Activated T-cell treated with anti-CD3 and anti-CD28 coated beads, Interleukin-2, amount 50 U/mL, for 72 hours (primary cell): Measurements from ENCODE around the gene METTL9. TPM values are rescaled to one million over a fixed set of nuclear protein-coding genes. Genes with fewer than 3 reads are reported as not detected.
A peak's percentile ranks its signal among the peaks of the same experiment; 100 is the strongest.
"Not testable (repeated sequence)": the region's sequence is repeated elsewhere in the genome, so short reads cannot be mapped to it uniquely, and the experiment has no call there.

ENCODE experiments used
- ATAC-seq, 2 donors: fragments of 150-1000 bp; cut with Tn5 transposase; replicated peaks in 1 of 2; 2 replicates each; pipeline ENCODE4 v1.10.0; 2021; ENCODE audit warnings: moderate library complexity in 2 of 2, mild to moderate bottlenecking in 1 of 2
- DNase-seq, 2 donors: peaks; one replicate each; pipeline ENCODE4 v3.0.0; 2021 to 2022; ENCODE audit warnings: mixed read lengths in 1 of 2
- H3K27ac Mint-ChIP-seq: one replicate; pipeline ENCODE4 v1.8.0; 2022; ENCODE audit warnings: mild to moderate bottlenecking, moderate library complexity, mixed read lengths
- H3K27me3 Mint-ChIP-seq: one replicate; pipeline ENCODE4 v1.8.0; 2022; ENCODE audit warnings: low read depth, mixed read lengths
- H3K36me3 Mint-ChIP-seq, 2 donors: one replicate each; pipeline ENCODE4 v1.8.0; 2022; ENCODE audit warnings: mixed read lengths in 2 of 2, mild to moderate bottlenecking in 1 of 2; ENCODE audit not compliant: insufficient read depth in 2 of 2
- H3K4me1 Mint-ChIP-seq: one replicate; pipeline ENCODE4 v1.8.0; 2022; ENCODE audit warnings: low read depth, mixed read lengths
- H3K4me3 Mint-ChIP-seq, 2 donors: one replicate each; pipeline ENCODE4 v1.8.0; 2022; ENCODE audit warnings: mild to moderate bottlenecking in 2 of 2, mixed read lengths in 2 of 2, moderate library complexity in 2 of 2
- H3K9me3 Mint-ChIP-seq, 2 donors: one replicate each; pipeline ENCODE4 v1.8.0; 2022; ENCODE audit warnings: mixed read lengths in 2 of 2
- total RNA-seq, 2 donors: library from RNA; stranded (reverse); gene quantifications; one replicate each; pipeline ENCODE4 v1.2.3, GENCODE V29; 2022

Gene METTL9
- total RNA-seq, 2 donors from 2014 or later = 112 to 125 TPM

DNA sequence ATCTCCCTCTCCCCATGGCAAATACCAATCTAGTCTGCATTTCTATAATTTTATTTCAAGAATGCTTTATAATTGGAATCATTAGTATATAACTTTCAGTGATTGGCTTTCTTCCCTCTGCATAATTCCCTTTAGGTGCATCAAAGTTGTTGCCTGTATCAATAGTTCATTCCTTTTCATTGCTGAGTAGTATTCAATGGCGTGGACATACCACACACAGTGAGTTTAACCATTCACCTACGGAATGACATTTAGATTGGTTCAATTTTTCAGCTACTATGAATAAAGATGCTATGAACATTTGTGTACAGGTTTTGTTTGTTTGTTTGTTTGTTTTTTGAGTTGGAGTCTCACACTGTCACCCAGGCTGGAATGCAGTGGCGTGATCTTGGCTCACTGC lies 74.1 kb downstream of the METTL9 start:
- no peak overlapping the region for H3K4me3 Mint-ChIP-seq
- H3K9me3 Mint-ChIP-seq = peaks cover 0 to 4% of the 10 kb centered on the region in 2 donors
- H3K27ac Mint-ChIP-seq = no peak overlapping the region

DNA sequence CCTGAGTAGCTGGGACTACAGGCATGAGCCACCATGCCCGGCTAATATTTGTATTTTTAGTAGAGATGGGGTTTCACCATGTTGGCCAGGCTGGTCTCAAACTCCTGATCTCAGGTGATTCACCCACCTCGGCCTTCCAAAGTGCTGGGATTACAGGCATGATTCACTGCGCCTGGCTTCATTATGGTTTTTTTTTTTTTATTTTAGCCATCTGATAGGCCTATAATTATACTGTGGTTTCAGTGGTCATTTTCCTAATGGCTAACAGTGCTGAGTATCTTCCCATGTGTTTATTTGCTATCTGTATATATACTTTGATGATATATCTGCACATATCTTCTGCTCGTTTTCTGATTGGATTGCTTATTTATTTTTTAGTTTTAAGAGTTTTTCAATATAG lies 75.1 kb downstream of the METTL9 start:
- not testable (repeated sequence) for DNase-seq, H3K4me1 Mint-ChIP-seq, H3K36me3 Mint-ChIP-seq, H3K27ac Mint-ChIP-seq, H3K9me3 Mint-ChIP-seq, ATAC-seq, H3K4me3 Mint-ChIP-seq
- H3K27me3 Mint-ChIP-seq = peaks cover 18% of the 10 kb centered on the region

More for the DNA sequence above, 74.1 kb downstream of the METTL9 start:
- ATAC-seq = no peak
- H3K36me3 Mint-ChIP-seq = peaks cover 0 to 1% of the 10 kb centered on the region in 2 donors
- DNase-seq = no peak
- no peaks in the 10 kb centered on the region for H3K4me1 Mint-ChIP-seq
- H3K27me3 Mint-ChIP-seq = peaks cover 26% of the 10 kb centered on the region

DNA sequence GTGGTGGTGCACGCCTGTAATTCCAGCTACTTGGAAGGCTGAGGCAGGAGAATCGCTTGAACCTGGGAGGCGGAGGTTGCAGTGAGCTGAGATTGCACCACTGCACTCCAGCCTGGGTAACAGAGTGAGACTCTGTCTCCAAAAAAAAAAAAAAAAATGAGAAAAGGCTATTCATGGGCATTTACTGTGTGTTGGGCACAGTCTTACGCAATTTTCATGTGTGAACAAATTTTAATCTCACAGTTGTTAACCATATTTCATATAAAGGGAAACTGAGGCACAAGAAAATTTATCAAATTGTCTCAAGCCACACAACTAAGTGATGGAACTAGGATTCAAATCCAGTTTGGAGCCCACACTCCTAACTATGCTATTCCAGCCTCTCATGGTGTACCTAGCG lies 81.3 kb downstream of the METTL9 start:
- H3K4me1 Mint-ChIP-seq, H3K27ac Mint-ChIP-seq, H3K9me3 Mint-ChIP-seq: not testable (repeated sequence)

DNA sequence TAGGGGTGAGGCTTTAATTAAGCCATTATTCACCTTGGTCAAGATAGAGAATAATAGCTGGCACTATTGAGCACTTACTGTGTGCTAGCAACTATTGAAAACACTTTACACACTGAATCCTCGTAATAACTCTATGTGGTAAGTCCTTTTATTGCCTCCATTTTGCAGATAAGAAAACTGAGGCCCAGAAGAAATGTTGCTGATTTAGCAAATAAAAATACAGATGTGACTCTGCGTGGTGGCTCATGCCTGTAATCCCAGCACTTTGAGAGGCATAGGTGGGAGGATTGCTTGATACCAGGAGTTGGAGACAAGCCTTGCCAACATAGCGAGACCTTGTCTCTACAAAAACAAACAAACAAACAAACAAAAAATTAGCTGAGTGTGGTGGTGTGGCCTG lies 83.8 kb downstream of the METTL9 start:
- DNase-seq (no peak), ATAC-seq (no peak)
- Mint-ChIP-seq H3K9me3 (no peaks in the 10 kb centered on the region), H3K27me3 (peaks cover 10% of the 10 kb centered on the region), H3K4me3 (no peak overlapping the region), H3K4me1 (no peaks in the 10 kb centered on the region), H3K27ac (no peak overlapping the region), H3K36me3 (no peaks in the 10 kb centered on the region)

More for the DNA sequence above, 81.3 kb downstream of the METTL9 start:
- ATAC-seq, H3K27me3 Mint-ChIP-seq, DNase-seq, H3K4me3 Mint-ChIP-seq, H3K36me3 Mint-ChIP-seq: not testable (repeated sequence)

DNA sequence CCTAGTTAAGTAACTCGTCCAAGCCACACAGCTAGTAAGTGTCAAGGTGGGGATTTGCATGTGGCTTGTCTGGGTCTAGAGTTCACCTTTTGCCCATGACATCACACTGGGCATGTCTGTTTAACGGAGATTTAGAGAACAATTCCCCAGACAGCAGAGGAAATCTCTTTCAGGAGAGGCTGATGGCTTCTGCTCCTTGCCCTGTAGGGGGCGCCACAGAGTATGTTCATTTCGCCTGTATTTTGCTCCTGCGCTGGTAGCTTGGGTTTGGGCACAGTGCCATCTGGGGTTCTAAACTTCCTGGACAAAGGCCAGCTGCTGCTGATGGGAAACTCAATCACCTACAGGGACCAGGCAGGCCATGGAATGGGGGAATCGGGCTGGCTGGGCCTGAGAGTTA lies 84.8 kb downstream of the METTL9 start:
- Mint-ChIP-seq H3K27ac (no peak overlapping the region), H3K4me3 (no peak overlapping the region)

DNA sequence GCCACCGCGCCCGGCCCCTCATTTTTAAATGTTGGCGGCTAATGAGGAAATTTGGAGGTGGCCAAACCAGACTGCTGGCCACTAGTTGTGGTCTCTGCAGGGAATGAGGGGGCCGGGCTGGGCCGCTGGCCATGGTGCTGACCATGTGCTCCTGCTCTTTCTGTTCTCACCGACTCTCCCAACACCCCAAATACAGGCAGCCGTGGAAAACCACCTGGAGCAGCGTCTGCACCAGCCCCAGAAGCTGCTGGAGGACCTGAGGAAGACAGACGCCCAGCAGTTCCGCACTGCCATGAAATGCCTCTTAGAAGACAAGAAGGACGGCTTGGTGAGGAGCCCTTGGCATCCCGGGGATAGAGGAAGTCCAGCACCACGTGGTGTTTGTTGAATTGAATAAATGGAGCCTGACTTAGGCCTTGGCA lies 85.7 kb downstream of the METTL9 start:
- Mint-ChIP-seq H3K36me3 (no peaks in the 10 kb centered on the region), H3K4me3 (no peak overlapping the region), H3K27ac (no peak overlapping the region), H3K27me3 (peaks cover 10% of the 10 kb centered on the region), H3K4me1 (no peaks in the 10 kb centered on the region), H3K9me3 (no peaks in the 10 kb centered on the region)
- ATAC-seq = no peak
- no peak for DNase-seq

More for the DNA sequence above, 84.8 kb downstream of the METTL9 start:
- DNase-seq (peak; percentile 24 to 44), ATAC-seq (no peak)
- Mint-ChIP-seq H3K27me3 (peaks cover 10% of the 10 kb centered on the region), H3K4me1 (no peaks in the 10 kb centered on the region), H3K9me3 (no peaks in the 10 kb centered on the region), H3K36me3 (no peaks in the 10 kb centered on the region)

DNA sequence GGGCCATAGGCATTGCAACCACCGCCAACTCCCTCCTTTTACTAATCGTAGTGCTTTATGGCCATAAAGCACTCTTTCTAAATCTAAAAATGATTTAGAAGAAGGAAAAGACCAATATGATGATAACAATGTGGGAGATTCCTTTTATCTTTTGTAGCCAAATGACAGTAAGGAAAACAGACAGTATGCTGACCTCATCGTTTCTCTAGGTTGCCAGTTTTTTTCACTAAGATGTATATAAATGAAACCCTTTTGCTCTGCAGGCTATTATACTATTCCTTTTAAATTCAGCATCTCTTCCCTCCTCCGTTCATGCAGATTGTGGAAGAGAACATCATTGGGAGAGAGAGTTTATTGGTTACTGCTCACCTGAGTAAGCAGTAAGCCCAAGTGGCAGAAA lies 89.7 kb downstream of the METTL9 start:
- Mint-ChIP-seq H3K36me3 (no peaks in the 10 kb centered on the region), H3K27ac (no peak overlapping the region), H3K27me3 (no peaks in the 10 kb centered on the region), H3K9me3 (no peaks in the 10 kb centered on the region), H3K4me3 (no peak overlapping the region), H3K4me1 (no peaks in the 10 kb centered on the region)
- ATAC-seq (no peak), DNase-seq (no peak)

DNA sequence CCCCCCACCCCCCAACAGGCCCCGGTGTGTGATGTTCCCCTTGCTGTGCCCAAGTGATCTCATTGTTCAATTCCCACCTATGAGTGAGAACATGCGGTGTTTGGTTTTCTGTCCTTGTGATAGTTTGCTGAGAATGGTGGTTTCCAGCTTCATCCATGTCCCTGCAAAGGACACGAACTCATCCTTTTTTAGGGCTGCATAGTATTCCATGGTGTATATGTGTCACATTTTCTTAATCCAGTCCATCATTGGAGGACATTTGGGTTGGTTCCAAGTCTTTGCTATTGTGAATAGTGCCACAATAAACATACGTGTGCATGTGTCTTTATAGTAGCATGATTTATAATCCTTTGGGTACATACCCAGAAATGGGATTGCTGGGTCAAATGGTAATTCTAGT lies 91.6 kb downstream of the METTL9 start:
- not testable (repeated sequence) for DNase-seq, H3K4me1 Mint-ChIP-seq, H3K4me3 Mint-ChIP-seq, ATAC-seq, H3K27me3 Mint-ChIP-seq, H3K27ac Mint-ChIP-seq, H3K9me3 Mint-ChIP-seq, H3K36me3 Mint-ChIP-seq

DNA sequence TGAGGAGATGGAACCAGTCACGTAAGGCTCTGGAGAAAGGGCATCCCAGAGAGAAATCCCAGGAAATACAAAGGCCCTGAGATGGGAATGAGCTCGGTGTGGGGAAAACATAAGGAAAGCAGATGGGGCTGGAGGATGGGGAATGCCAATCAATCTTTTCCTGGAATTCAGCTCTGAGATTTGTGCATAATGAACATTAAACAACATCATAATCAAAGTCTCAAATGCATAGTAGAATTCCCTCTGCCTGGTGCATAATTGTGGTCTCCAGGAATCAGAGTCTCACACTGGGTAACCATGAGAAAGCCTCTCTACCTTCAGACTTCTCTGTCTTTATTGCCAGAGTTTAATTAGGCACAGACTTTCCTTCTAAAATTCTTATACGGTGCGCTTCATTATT lies 95.2 kb downstream of the METTL9 start:
- H3K9me3 Mint-ChIP-seq = no peaks in the 10 kb centered on the region
- H3K27ac Mint-ChIP-seq = no peak overlapping the region
- H3K27me3 Mint-ChIP-seq = no peaks in the 10 kb centered on the region
- H3K4me1 Mint-ChIP-seq = no peaks in the 10 kb centered on the region
- no peak overlapping the region for H3K4me3 Mint-ChIP-seq
- ATAC-seq (no peak), DNase-seq (no peak)
- no peaks in the 10 kb centered on the region for H3K36me3 Mint-ChIP-seq

DNA sequence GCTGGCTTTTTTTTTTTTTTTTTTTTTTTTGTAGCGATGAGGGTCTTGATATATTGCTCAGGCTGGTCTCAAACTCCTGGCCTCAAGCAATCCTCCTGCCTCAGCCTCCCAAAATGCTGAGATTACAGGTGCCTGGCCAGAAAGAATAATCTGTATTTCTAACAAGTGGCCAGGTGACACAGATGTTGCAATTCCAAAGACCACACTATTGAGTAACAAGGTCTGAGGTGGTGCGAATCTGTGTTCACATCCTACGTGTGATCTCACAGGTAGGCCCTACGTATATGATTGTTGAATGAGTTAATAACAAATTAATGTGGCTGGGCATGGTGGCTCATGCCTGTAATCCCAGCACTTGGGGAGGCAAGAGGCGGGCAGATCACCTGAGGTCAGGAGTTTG lies 97.7 kb downstream of the METTL9 start:
- H3K9me3 Mint-ChIP-seq = no peaks in the 10 kb centered on the region
- ATAC-seq (no peak), DNase-seq (no peak)
- H3K27me3 Mint-ChIP-seq = no peaks in the 10 kb centered on the region
- no peaks in the 10 kb centered on the region for H3K36me3 Mint-ChIP-seq
- no peak overlapping the region for H3K4me3 Mint-ChIP-seq
- H3K4me1 Mint-ChIP-seq = no peaks in the 10 kb centered on the region
- no peak overlapping the region for H3K27ac Mint-ChIP-seq

DNA sequence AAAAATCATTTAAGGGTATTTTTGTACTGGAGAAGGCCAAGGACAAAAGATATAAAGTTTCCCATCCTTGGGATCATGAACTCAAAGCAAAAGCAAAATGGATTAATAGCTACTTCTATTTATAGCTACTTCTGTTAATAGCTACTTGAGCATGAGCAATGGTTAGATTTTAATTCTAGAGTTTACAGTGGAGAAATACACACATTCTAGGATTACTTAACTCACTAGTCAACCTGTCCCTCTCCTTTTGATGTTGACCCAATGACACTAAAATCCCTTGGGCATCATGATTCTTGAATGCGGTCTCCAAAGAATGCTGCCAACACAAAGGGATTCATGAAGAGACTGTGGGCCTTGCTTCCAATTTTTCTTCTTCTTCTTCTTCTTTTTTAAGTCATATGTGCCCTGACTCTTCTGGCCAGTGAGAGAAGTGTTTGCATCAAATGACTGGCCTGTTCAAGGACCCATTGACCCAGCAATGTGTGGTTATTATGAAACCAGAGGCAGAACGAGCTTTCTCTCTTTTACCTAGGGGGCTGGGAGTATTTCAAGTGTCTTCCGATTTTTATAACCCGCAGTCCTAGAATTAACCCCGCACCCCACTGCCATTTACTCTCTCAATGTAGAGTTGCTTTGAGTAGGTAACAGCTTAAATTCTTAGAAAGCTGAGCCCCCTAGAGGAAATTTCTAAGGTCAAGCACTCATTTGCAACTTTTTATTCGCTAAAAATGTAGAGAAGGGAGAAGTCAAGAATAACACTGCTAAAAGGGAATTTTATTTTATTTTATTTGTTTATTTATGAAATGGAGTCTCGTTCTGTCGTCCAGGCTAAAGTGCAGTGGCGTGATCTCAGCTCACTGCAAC lies 99.0 kb downstream of the METTL9 start:
- ATAC-seq (no peak), DNase-seq (no peak)
- no peaks in the 10 kb centered on the region for H3K27me3 Mint-ChIP-seq
- no peaks in the 10 kb centered on the region for H3K4me1 Mint-ChIP-seq
- no peaks in the 10 kb centered on the region for H3K9me3 Mint-ChIP-seq
- H3K36me3 Mint-ChIP-seq = no peaks in the 10 kb centered on the region
- no peak overlapping the region for H3K4me3 Mint-ChIP-seq
- H3K27ac Mint-ChIP-seq = no peak overlapping the region

DNA sequence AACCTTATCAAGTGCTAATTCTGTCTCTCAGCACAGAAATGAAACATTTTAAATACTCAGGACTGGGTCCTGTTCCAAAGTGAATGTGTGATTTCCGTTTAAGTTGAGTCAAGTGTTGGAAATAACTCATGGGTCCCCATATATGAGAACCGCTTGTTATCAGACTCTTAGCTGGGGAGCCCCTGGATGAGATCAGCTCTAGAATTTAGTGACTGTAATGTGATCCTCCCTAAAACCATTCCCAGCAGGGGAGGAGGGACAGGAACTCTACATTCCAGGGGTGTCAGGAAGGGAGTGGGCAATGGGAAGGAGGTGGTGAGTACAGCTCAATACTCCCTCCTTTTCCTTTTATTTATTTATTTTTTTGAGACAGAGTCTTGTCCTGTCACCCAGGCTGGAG lies 101.9 kb downstream of the METTL9 start:
- Mint-ChIP-seq H3K27ac (no peak overlapping the region), H3K36me3 (no peaks in the 10 kb centered on the region), H3K4me3 (no peak overlapping the region), H3K27me3 (no peaks in the 10 kb centered on the region), H3K4me1 (no peaks in the 10 kb centered on the region), H3K9me3 (no peaks in the 10 kb centered on the region)
- DNase-seq (no peak), ATAC-seq (peak in 1 of 2 donors; percentile 60)

DNA sequence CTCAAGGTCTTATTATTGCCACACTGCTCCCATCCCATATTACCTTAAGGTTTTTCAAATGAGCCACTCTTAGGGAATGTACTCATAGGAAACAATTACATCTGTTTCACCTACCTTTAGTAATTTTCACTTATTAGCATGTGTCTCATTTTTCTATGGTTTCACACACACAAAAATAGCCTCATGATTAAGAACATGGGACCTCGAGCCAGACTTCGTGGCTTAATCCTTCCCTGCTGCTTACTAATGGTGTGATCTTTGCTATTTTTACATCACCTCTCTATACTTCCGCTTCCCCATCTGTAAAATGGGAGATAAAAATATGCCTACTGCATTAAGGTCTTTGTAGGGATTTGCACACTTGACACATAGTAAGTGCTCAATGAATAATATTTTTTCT lies 102.9 kb downstream of the METTL9 start:
- no peak overlapping the region for H3K27ac Mint-ChIP-seq
- H3K36me3 Mint-ChIP-seq = no peaks in the 10 kb centered on the region
- no peaks in the 10 kb centered on the region for H3K4me1 Mint-ChIP-seq

DNA sequence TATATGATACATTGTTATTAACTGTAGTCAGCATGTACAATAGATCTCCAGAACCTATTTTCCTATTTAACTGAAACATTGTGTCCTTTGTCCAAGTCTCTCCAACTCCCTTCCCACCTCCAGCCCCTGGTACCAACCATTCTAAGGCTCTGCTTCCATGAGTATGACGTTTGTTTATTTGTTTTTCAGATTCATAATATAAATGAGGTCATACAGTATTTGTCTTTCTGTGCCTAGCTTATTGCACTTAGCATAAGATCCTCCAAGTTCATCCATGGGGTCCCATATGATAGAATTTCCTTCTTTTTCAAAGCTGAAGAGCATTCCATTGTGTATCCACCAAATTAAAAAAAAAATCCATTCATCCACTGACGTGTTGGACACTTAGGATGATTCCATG lies 103.8 kb downstream of the METTL9 start:
- H3K4me1 Mint-ChIP-seq = no peaks in the 10 kb centered on the region
- no peaks in the 10 kb centered on the region for H3K9me3 Mint-ChIP-seq
- ATAC-seq = no peak
- H3K4me3 Mint-ChIP-seq = no peak overlapping the region
- H3K27me3 Mint-ChIP-seq = no peaks in the 10 kb centered on the region
- no peak for DNase-seq
- no peaks in the 10 kb centered on the region for H3K36me3 Mint-ChIP-seq
- no peak overlapping the region for H3K27ac Mint-ChIP-seq

More for the DNA sequence above, 102.9 kb downstream of the METTL9 start:
- Mint-ChIP-seq H3K4me3 (no peak overlapping the region), H3K27me3 (no peaks in the 10 kb centered on the region), H3K9me3 (no peaks in the 10 kb centered on the region)
- no peak for DNase-seq
- no peak for ATAC-seq
